ENCODE measurements around the gene DNAJC28. TPM values are rescaled to one million over a fixed set of nuclear protein-coding genes. Genes with fewer than 3 reads are reported as not detected.

The DNAJC28 gene
- total RNA-seq, 1 experiment from 2014 or later = 1.5 TPM

DNA sequence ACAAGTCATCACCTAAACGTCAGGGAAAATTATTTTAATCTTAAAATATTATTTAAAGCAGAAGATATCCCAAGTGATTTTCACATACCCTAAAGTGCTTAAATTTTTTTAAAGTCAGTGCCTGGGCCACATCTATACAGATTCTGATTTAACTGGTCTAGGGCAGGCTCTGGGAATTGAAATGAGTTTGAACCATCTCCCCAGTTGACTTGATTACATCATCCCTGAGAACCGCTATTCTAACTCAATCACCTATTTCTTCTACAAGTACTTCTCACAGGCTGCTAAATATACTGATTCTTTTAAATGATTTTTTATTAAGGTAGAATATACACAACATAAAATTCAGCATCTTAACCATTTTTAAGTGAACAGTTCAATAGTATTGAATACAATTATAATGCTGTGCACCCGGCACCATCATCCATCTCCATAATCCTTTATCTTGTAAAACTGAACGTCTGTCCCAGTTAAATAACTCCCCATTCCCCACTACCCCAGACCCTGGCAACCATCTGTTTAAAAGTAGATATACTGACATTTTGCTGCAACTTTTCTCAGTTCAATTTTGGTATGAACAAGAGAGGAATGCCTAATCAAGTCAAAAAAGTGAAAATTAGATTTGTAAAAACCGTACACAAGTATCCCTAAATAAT is 30.9 kb upstream of the DNAJC28 start:
- no peaks in the 10 kb centered on the region for H3K4me1 ChIP-seq (ENCODE audit: control insufficient read depth, insufficient read depth, low read length)
- no peak for DNase-seq (ENCODE audit: low read depth, low spot score)
- ATAC-seq = no peak
- H3K4me3 ChIP-seq (ENCODE audit: low read depth in 2 of 2, low read length in 2 of 2) = no peak overlapping the region
- H3K27ac ChIP-seq (ENCODE audit: low read length) = no peak overlapping the region
- intact Hi-C loops (cut with micrococcal nuclease; ENCODE audit: unreplicated experiment) (no loop called here), in situ Hi-C loops (cut with HindIII; ENCODE audit: low pct_unique_long_range_greater_than_20kb, low sequenced_read_pairs) (no loop called here)
- H3K27me3 ChIP-seq (ENCODE audit: control insufficient read depth, insufficient read depth, low read length) = no peaks in the 10 kb centered on the region
- H3K9me3 ChIP-seq (ENCODE audit: control insufficient read depth, insufficient read depth, low read depth, low read length) = no peaks in the 10 kb centered on the region
- peaks cover 23% of the 10 kb centered on the region for H3K36me3 ChIP-seq (ENCODE audit: control insufficient read depth, insufficient read depth, low read length)
- POLR2A ChIA-PET = no interaction called here
- TF ChIP-seq TCF7L2 (IDR thresholded peaks at IDR 0.05; ENCODE audit: low read depth, low read length) = no peak
- no peak for TF ChIP-seq POLR2AphosphoS5 (IDR thresholded peaks at IDR 0.05; ENCODE audit: low read depth, low read length)
- TF ChIP-seq, protein P1, sequence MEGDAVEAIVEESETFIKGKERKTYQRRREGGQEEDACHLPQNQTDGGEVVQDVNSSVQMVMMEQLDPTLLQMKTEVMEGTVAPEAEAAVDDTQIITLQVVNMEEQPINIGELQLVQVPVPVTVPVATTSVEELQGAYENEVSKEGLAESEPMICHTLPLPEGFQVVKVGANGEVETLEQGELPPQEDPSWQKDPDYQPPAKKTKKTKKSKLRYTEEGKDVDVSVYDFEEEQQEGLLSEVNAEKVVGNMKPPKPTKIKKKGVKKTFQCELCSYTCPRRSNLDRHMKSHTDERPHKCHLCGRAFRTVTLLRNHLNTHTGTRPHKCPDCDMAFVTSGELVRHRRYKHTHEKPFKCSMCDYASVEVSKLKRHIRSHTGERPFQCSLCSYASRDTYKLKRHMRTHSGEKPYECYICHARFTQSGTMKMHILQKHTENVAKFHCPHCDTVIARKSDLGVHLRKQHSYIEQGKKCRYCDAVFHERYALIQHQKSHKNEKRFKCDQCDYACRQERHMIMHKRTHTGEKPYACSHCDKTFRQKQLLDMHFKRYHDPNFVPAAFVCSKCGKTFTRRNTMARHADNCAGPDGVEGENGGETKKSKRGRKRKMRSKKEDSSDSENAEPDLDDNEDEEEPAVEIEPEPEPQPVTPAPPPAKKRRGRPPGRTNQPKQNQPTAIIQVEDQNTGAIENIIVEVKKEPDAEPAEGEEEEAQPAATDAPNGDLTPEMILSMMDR (IDR thresholded peaks at IDR 0.05) = no peak
- TF ChIP-seq, protein P2, sequence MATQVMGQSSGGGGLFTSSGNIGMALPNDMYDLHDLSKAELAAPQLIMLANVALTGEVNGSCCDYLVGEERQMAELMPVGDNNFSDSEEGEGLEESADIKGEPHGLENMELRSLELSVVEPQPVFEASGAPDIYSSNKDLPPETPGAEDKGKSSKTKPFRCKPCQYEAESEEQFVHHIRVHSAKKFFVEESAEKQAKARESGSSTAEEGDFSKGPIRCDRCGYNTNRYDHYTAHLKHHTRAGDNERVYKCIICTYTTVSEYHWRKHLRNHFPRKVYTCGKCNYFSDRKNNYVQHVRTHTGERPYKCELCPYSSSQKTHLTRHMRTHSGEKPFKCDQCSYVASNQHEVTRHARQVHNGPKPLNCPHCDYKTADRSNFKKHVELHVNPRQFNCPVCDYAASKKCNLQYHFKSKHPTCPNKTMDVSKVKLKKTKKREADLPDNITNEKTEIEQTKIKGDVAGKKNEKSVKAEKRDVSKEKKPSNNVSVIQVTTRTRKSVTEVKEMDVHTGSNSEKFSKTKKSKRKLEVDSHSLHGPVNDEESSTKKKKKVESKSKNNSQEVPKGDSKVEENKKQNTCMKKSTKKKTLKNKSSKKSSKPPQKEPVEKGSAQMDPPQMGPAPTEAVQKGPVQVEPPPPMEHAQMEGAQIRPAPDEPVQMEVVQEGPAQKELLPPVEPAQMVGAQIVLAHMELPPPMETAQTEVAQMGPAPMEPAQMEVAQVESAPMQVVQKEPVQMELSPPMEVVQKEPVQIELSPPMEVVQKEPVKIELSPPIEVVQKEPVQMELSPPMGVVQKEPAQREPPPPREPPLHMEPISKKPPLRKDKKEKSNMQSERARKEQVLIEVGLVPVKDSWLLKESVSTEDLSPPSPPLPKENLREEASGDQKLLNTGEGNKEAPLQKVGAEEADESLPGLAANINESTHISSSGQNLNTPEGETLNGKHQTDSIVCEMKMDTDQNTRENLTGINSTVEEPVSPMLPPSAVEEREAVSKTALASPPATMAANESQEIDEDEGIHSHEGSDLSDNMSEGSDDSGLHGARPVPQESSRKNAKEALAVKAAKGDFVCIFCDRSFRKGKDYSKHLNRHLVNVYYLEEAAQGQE (IDR thresholded peaks at IDR 0.05; ENCODE audit: insufficient read depth in 1 of 2, low read depth in 2 of 2, low read length in 1 of 2) = no peak
- no peak for TF ChIP-seq SIN3A (IDR thresholded peaks at IDR 0.05; ENCODE audit: borderline replicate concordance, insufficient read depth, low read depth, low read length)
- BruUV-seq (replicated peaks) = no TSS peak
- CTCF ChIA-PET = no interaction called here

DNA sequence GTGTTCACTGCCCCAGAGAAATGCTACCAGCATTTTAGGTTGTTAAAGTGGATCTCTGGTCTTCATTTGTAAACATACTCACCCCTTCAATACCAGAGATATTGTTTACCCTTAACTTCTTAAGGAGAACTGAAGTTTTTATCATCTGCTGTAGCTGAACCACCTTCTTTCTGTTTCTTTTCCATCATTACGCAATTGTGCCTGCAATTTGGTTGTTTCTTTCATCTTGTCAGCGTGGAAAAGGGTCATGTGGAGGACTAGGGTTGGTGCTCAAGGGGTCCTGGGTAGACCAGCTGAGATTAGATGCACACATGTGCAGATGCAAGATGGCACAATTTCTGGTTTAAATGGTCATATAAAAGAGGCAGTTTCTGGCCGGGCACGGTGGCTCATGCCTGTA is 27.4 kb upstream of the DNAJC28 start:
- in situ Hi-C loops (cut with HindIII; ENCODE audit: low pct_unique_long_range_greater_than_20kb, low sequenced_read_pairs) (no loop called here), intact Hi-C loops (cut with micrococcal nuclease; ENCODE audit: unreplicated experiment) (no loop called here)
- ATAC-seq = no peak
- Histone ChIP-seq H3K9me3 (ENCODE audit: control insufficient read depth, insufficient read depth, low read depth, low read length) (no peaks in the 10 kb centered on the region), H3K4me3 (ENCODE audit: low read depth in 2 of 2, low read length in 2 of 2) (no peak overlapping the region), H3K4me1 (ENCODE audit: control insufficient read depth, insufficient read depth, low read length) (no peaks in the 10 kb centered on the region), H3K27me3 (ENCODE audit: control insufficient read depth, insufficient read depth, low read length) (no peaks in the 10 kb centered on the region), H3K36me3 (ENCODE audit: control insufficient read depth, insufficient read depth, low read length) (peaks cover 30% of the 10 kb centered on the region), H3K27ac (ENCODE audit: low read length) (no peak overlapping the region)
- no peak for DNase-seq (ENCODE audit: low read depth, low spot score)
- POLR2A ChIA-PET = no interaction called here
- CTCF ChIA-PET = no interaction called here
- BruUV-seq (replicated peaks) = no TSS peak
- TF ChIP-seq, protein P1 (IDR thresholded peaks at IDR 0.05) = no peak
- TF ChIP-seq TCF7L2 (IDR thresholded peaks at IDR 0.05; ENCODE audit: low read depth, low read length) (no peak), POLR2AphosphoS5 (IDR thresholded peaks at IDR 0.05; ENCODE audit: low read depth, low read length) (no peak), SIN3A (IDR thresholded peaks at IDR 0.05; ENCODE audit: borderline replicate concordance, insufficient read depth, low read depth, low read length) (no peak)
- TF ChIP-seq, protein P2 (IDR thresholded peaks at IDR 0.05; ENCODE audit: insufficient read depth in 1 of 2, low read depth in 2 of 2, low read length in 1 of 2) = no peak
